VCaP (cell line): ENCODE results near the gene KYAT1.
"Not testable (repeated sequence)": the region's sequence is repeated elsewhere in the genome, so short reads cannot be mapped to it uniquely, and the experiment has no call there.

ENCODE experiments used
- H3K27ac ChIP-seq: fragments of 450-650 bp; 2 replicates; pipeline ENCODE4 v1.5.1; 2017
- TF ChIP-seq, protein P1 (sequence below): fragments of 450-650 bp; conservative IDR thresholded peaks from 2 replicates; pipeline ENCODE4 v1.5.1; 2017; ENCODE audit warnings: mild to moderate bottlenecking, moderate library complexity

Gene KYAT1

GRCh38 chr9:128802482-128802881 lies 79.3 kb downstream of the KYAT1 start:
- peak overlapping the region; percentile 25; the same call in 1 of the 2 replicates for H3K27ac ChIP-seq
- TF ChIP-seq, protein P1, sequence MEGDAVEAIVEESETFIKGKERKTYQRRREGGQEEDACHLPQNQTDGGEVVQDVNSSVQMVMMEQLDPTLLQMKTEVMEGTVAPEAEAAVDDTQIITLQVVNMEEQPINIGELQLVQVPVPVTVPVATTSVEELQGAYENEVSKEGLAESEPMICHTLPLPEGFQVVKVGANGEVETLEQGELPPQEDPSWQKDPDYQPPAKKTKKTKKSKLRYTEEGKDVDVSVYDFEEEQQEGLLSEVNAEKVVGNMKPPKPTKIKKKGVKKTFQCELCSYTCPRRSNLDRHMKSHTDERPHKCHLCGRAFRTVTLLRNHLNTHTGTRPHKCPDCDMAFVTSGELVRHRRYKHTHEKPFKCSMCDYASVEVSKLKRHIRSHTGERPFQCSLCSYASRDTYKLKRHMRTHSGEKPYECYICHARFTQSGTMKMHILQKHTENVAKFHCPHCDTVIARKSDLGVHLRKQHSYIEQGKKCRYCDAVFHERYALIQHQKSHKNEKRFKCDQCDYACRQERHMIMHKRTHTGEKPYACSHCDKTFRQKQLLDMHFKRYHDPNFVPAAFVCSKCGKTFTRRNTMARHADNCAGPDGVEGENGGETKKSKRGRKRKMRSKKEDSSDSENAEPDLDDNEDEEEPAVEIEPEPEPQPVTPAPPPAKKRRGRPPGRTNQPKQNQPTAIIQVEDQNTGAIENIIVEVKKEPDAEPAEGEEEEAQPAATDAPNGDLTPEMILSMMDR: peak; percentile 32; the same call in 1 of the 2 replicates

DNA sequence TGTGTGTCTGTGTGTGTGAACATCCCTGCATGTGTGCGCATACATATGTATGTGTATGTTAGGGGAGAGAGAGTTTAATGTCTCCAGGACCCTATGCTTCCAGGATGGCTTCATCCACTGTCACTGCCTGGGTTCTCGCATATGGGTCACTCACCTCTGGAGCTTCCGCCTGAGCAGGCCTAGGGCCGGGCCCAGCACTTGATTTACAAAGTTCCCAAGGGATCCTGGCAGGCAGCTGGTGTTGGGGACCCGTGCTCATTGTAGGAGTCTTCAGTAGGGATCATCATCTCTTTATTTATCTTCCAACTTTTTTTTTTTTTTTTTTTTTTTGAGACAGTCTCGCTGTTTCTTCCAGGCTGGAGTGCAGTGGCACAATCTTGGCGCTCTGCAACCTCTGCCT lies 81.7 kb downstream of the KYAT1 start:
- TF ChIP-seq, protein P1: no peak
- H3K27ac ChIP-seq: no peak overlapping the region

DNA sequence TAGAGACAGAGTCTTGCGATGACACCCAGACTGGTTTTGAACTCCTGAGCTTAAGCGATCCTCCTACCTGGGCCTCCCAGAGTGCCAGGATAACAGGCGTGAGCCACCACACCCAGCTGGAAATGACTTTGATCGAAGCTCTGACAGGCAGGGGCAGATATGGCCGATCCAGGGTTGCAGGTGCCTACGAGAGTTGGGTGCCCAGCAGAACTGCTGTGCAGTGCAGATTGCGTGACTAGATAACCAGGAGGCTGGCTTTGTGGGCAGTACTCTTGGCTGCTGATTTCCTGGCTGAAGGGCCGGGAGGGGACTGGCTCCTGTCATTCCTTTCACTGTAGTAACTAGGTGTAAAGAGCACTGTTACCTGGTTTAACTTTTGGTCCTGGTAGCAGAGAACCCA lies 82.9 kb downstream of the KYAT1 start:
- no peak overlapping the region for H3K27ac ChIP-seq

DNA sequence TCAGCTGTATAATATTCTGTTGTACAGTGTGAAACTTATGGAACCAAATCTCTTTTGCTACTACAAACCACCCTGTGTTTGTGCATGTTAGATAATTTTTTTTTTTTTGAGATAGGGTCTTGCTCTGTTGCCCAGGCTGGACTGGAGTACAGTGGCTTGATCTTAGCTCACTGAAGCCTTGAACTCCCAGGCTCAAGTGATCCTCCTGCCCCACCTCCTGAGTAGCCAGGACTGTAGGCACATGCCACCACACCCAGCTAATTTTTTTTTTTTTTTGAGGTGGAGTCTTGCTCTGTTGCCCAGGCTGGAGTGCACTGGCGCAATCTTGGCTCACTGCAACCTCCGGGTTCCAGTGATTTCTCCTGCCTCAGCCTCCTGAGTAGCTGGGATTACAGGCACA lies 86.8 kb downstream of the KYAT1 start:
- not testable (repeated sequence) for H3K27ac ChIP-seq

More for the DNA sequence above, 82.9 kb downstream of the KYAT1 start:
- TF ChIP-seq, protein P1: no peak

GRCh38 chr9:128792978-128793686 lies 88.6 kb downstream of the KYAT1 start:
- no peak overlapping the region for H3K27ac ChIP-seq
- TF ChIP-seq, protein P1: no peak

- TF ChIP-seq, protein P1: no peak
- H3K27ac ChIP-seq: no peak overlapping the region
Measured at GRCh38 chr9:128792134-128792533, 89.6 kb downstream of the KYAT1 start.

DNA sequence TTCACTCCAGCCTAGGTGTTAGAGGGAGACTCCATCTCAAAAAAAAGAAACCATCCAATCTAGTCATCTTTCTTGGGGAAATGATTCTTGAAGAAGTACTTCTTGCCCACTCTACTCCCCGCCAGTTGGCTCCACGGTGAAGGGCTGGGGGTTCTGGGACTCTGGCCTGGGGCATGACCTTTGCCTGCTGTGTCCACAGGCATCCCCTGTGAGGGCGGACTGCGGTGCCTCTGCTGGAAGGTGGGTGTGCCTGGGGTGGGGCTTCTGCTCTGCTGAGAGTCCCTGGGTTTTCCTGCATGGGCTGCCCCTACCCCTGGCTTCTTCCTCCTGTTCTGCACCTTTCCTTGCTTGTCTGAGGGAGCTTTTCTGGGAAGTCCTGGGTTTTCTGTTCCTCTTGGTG lies 91.2 kb downstream of the KYAT1 start:
- no peak overlapping the region for H3K27ac ChIP-seq
- TF ChIP-seq, protein P1: no peak

DNA sequence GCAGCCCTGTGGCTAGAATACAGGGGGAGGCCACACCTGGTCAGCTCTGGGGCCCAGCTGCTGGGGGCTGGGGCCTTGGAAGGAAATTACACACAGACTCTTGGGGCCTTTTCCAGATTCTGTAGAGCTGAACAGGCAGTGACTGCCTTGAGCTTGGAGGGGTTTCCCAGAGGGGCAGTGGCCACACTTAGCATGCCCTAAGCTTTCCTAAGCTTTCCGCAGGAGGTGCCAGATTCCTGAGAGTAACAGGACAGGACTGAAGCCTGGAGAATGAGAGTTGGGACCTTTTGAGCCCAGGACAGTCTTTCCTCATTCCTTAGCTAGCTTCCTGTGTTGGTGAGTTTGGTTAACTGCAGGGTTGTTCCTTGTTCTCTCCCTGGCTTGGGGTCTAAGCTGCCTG lies 93.3 kb downstream of the KYAT1 start:
- TF ChIP-seq, protein P1: no peak
- H3K27ac ChIP-seq: peak overlapping the region; percentile 83
